ENCODE data around the gene CYLC2. TPM values are rescaled to one million over a fixed set of nuclear protein-coding genes. Genes with fewer than 3 reads are reported as not detected.

The CYLC2 gene, protein sequence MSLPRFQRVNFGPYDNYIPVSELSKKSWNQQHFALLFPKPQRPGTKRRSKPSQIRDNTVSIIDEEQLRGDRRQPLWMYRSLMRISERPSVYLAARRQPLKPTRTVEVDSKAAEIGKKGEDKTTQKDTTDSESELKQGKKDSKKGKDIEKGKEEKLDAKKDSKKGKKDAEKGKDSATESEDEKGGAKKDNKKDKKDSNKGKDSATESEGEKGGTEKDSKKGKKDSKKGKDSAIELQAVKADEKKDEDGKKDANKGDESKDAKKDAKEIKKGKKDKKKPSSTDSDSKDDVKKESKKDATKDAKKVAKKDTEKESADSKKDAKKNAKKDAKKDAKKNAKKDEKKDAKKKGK
- total RNA-seq (2022; extraction: Qiagen RNA extraction; ENCODE audit: low read depth), result not detected in 5 replicates

DNA sequence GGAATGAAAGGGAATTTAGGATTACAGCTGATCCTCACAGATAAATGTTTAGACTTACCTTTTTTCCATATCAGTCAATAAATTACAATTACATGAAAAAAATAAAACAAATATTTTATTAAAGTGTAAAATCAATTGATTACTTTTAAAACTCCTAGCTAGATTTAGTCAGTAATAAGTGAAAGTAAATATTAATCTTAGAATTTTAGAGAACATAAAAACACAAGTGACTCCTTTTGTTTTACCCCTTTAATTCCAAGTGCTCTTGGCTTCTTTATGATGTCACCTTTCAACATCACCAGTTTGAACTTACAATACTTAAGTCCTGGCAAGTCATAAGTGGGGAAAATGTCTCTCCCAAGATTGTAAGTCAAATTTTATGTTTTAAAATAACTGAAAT lies at the start of gene CYLC2:
TSS of gene CYLC2 (plus strand) at position 301 of the 400 bp plus-strand sequence. CDS start at position 349, 48 bp downstream.

Data from A549 treated with CpdA at 1 μM for 4 hours (cell line).